Esophagus squamous epithelium (tissue), 4 donors: ENCODE measurements around the gene ANKRD1.

Source experiments
- POLR2A ChIP-seq, 4 donors: fragments of 450-650 bp; IDR thresholded peaks; one replicate each; pipeline ENCODE4 v1.6.1; 2017; ENCODE audit warnings: antibody characterized with exemption in 4 of 4, mild to moderate bottlenecking in 4 of 4, moderate library complexity in 3 of 4
- TF ChIP-seq, protein P1 (sequence below), 6 experiments: fragments of 450-650 bp in 4 of 6; fragments of 200-600 bp in 2 of 6; sonication (generic) in 2 of 6; IDR thresholded peaks; one replicate each; pipeline ENCODE4 v1.5.1; 2016 to 2019; ENCODE audit warnings: antibody characterized with exemption in 6 of 6, mild to moderate bottlenecking in 4 of 6, moderate library complexity in 4 of 6

DNA sequence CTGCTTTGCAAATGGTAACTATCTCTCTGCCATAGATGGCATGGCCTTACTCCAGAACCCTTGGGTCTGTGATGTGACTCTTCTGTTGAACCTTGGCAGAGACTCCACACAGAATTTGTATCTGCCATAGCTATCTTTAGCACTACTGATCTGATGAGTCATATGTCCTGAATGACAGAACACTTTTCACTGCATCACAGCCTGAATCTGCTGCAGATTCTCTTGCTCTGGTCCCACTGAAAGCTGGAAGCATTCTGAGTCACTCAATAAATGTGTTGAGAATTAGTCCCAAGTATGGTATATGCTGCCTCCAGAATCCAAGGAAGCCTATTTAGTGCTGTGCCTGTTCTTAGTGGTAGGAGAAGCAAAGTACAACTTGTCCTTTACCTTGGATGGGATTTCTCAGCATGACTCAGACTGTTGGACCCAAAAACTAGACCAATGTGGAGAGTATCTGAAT lies 39.5 kb upstream of the ANKRD1 start:
- TF ChIP-seq, protein P1, sequence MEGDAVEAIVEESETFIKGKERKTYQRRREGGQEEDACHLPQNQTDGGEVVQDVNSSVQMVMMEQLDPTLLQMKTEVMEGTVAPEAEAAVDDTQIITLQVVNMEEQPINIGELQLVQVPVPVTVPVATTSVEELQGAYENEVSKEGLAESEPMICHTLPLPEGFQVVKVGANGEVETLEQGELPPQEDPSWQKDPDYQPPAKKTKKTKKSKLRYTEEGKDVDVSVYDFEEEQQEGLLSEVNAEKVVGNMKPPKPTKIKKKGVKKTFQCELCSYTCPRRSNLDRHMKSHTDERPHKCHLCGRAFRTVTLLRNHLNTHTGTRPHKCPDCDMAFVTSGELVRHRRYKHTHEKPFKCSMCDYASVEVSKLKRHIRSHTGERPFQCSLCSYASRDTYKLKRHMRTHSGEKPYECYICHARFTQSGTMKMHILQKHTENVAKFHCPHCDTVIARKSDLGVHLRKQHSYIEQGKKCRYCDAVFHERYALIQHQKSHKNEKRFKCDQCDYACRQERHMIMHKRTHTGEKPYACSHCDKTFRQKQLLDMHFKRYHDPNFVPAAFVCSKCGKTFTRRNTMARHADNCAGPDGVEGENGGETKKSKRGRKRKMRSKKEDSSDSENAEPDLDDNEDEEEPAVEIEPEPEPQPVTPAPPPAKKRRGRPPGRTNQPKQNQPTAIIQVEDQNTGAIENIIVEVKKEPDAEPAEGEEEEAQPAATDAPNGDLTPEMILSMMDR (IDR thresholded peaks at IDR 0.05): no peak
- TF ChIP-seq POLR2A (IDR thresholded peaks at IDR 0.05): no peak
